Natural killer cell (primary cell): ENCODE data around the gene AHDC1. TPM values are rescaled to one million over a fixed set of nuclear protein-coding genes. Genes with fewer than 3 reads are reported as not detected.

Experiments
- ATAC-seq, 3 donors: fragments of 150-1000 bp in 2 of 3; fragments of 200-7000 bp in 1 of 3; cut with Tn5 transposase; 1 replicate in 1 of 3; 2 replicates in 2 of 3; pipeline ENCODE4 v1.10.0; 2021; ENCODE audit warnings: mild to moderate bottlenecking in 2 of 3, moderate library complexity in 2 of 3
- DNase-seq, 2 donors: peaks; one replicate each; pipeline versions ENCODE4 v3.0.0 to v3.0.0-alpha.2; 2013 to 2021; ENCODE audit warnings: mixed read lengths in 1 of 2
- H3K27ac ChIP-seq: one replicate; pipeline ENCODE4 v1.5.1; 2013; ENCODE audit warnings: mild to moderate bottlenecking, low read length
- H3K27me3 ChIP-seq: one replicate; pipeline ENCODE4 v1.6.1; 2013; ENCODE audit warnings: low read length; ENCODE audit not compliant: control insufficient read depth, insufficient read depth
- H3K36me3 ChIP-seq: one replicate; pipeline ENCODE4 v1.6.1; 2013; ENCODE audit warnings: low read length; ENCODE audit not compliant: control insufficient read depth, insufficient read depth
- H3K4me1 ChIP-seq: one replicate; pipeline ENCODE4 v1.6.1; 2013; ENCODE audit warnings: low read length; ENCODE audit not compliant: control insufficient read depth, insufficient read depth
- H3K4me3 ChIP-seq: one replicate; pipeline ENCODE4 v1.5.1; 2013; ENCODE audit warnings: low read length
- H3K9me3 ChIP-seq: one replicate; pipeline ENCODE4 v1.6.1; 2013; ENCODE audit warnings: low read length; ENCODE audit not compliant: control insufficient read depth, insufficient read depth
- H3K27ac Mint-ChIP-seq, 2 donors: one replicate each; pipeline ENCODE4 v1.8.0; 2022; ENCODE audit warnings: mild to moderate bottlenecking in 2 of 2, mixed read lengths in 2 of 2, moderate library complexity in 1 of 2
- H3K27me3 Mint-ChIP-seq, 2 donors: one replicate each; pipeline ENCODE4 v1.8.0; 2022; ENCODE audit warnings: low read depth in 2 of 2, mixed read lengths in 2 of 2
- H3K36me3 Mint-ChIP-seq: one replicate; pipeline ENCODE4 v1.8.0; 2022; ENCODE audit warnings: mixed read lengths
- H3K4me1 Mint-ChIP-seq, 2 donors: one replicate each; pipeline ENCODE4 v1.8.0; 2022; ENCODE audit warnings: mixed read lengths in 2 of 2
- H3K4me3 Mint-ChIP-seq: one replicate; pipeline ENCODE4 v1.8.0; 2022; ENCODE audit warnings: mild to moderate bottlenecking, moderate library complexity, mixed read lengths
- H3K9me3 Mint-ChIP-seq, 2 donors: one replicate each; pipeline ENCODE4 v1.8.0; 2022; ENCODE audit warnings: mixed read lengths in 2 of 2
- CTCF ChIP-seq: fragments of 200-600 bp; IDR thresholded peaks from one replicate; pipeline ENCODE4 v1.8.0; 2022; ENCODE audit warnings: antibody characterized with exemption
- WGBS: methylation state at CpG from one replicate; pipeline ENCODE4 v1.1.7; 2013; ENCODE audit warnings: missing lambda C conversion rate; ENCODE audit not compliant: insufficient coverage; 5-methylcytosine and 5-hydroxymethylcytosine counted together
- intact Hi-C: fragments of 100-400 bp; cut with micrococcal nuclease; formaldehyde crosslinking; loops from one replicate; pipeline ENCODE4 v1.14.2; 2022
- total RNA-seq, 4 donors: library from RNA; stranded (reverse); fragments of 120-200 nt in 1 of 4; gene quantifications; one replicate each; pipeline versions ENCODE4 v1.2.3 to v1.2.4, GENCODE V29; 2013 to 2022

The AHDC1 gene
- total RNA-seq, 3 donors from 2014 or later (not counting 1 experiment from before 2014, with no cell fraction given): 39.6 to 67.0 (median 47.0) TPM

GRCh38 chr1:27570784-27571183 lies 33.2 kb downstream of the AHDC1 start:
- ATAC-seq (no peak), DNase-seq (no peak)
- no CpG with 5 or more reads among the region's 3 CpGs for WGBS
- H3K27ac Mint-ChIP-seq: peak overlapping the region in 1 of 2 donors; percentile 91
- Histone ChIP-seq H3K4me3 (no peak overlapping the region), H3K9me3 (no peaks in the 10 kb centered on the region), H3K4me1 (peaks cover 43% of the 10 kb centered on the region), H3K27me3 (no peaks in the 10 kb centered on the region), H3K27ac (no peak overlapping the region), H3K36me3 (no peaks in the 10 kb centered on the region)
- H3K36me3 Mint-ChIP-seq: no peaks in the 10 kb centered on the region
- TF ChIP-seq CTCF: no peak
- H3K27me3 Mint-ChIP-seq: no peaks in the 10 kb centered on the region
- H3K9me3 Mint-ChIP-seq: no peaks in the 10 kb centered on the region
- peaks cover 45 to 71% of the 10 kb centered on the region in 2 donors for H3K4me1 Mint-ChIP-seq
- intact Hi-C loops: no loop called here
- no peak overlapping the region for H3K4me3 Mint-ChIP-seq

GRCh38 chr1:27570356-27570755 lies 33.6 kb downstream of the AHDC1 start:
- Mint-ChIP-seq H3K27me3 (no peaks in the 10 kb centered on the region), H3K9me3 (no peaks in the 10 kb centered on the region), H3K4me1 (peaks cover 49 to 72% of the 10 kb centered on the region in 2 donors), H3K27ac (peak overlapping the region in 1 of 2 donors; percentile 91), H3K36me3 (no peaks in the 10 kb centered on the region), H3K4me3 (no peak overlapping the region)
- 95% methylated on average over 2 of the region's 2 CpGs for WGBS
- intact Hi-C loops: no loop called here
- Histone ChIP-seq H3K4me1 (peaks cover 43% of the 10 kb centered on the region), H3K27ac (no peak overlapping the region), H3K36me3 (no peaks in the 10 kb centered on the region), H3K9me3 (no peaks in the 10 kb centered on the region), H3K27me3 (no peaks in the 10 kb centered on the region), H3K4me3 (no peak overlapping the region)
- TF ChIP-seq CTCF: no peak
- no peak for ATAC-seq
- no peak for DNase-seq

GRCh38 chr1:27569506-27570291 lies 34.2 kb downstream of the AHDC1 start:
- peaks cover 43% of the 10 kb centered on the region for H3K4me1 ChIP-seq
- no peak overlapping the region for H3K4me3 ChIP-seq
- no peak for TF ChIP-seq CTCF
- 92% methylated on average over 13 of the region's 14 CpGs for WGBS
- Mint-ChIP-seq H3K27me3 (no peaks in the 10 kb centered on the region), H3K4me3 (peak overlapping the region; percentile 83), H3K27ac (peak overlapping the region; percentile 77 to 91), H3K4me1 (peaks cover 49 to 73% of the 10 kb centered on the region in 2 donors), H3K9me3 (no peaks in the 10 kb centered on the region), H3K36me3 (no peaks in the 10 kb centered on the region)
- H3K36me3 ChIP-seq: no peaks in the 10 kb centered on the region
- no peaks in the 10 kb centered on the region for H3K9me3 ChIP-seq
- ATAC-seq (no peak), DNase-seq (peak in 1 of 2 donors; percentile 44)
- no peaks in the 10 kb centered on the region for H3K27me3 ChIP-seq
- H3K27ac ChIP-seq: peak overlapping the region; percentile 41
- intact Hi-C loops: no loop called here

GRCh38 chr1:27569088-27569460 lies 34.9 kb downstream of the AHDC1 start:
- WGBS: 75% methylated on average over 3 of the region's 3 CpGs
- Histone ChIP-seq H3K9me3 (no peaks in the 10 kb centered on the region), H3K36me3 (no peaks in the 10 kb centered on the region), H3K4me3 (no peak overlapping the region), H3K27ac (peak overlapping the region; percentile 41), H3K4me1 (peaks cover 46% of the 10 kb centered on the region), H3K27me3 (no peaks in the 10 kb centered on the region)
- DNase-seq (peak in 1 of 2 donors; percentile 54), ATAC-seq (no peak)
- TF ChIP-seq CTCF: no peak
- Mint-ChIP-seq H3K27me3 (no peaks in the 10 kb centered on the region), H3K27ac (peak overlapping the region; percentile 77 to 91), H3K9me3 (no peaks in the 10 kb centered on the region), H3K36me3 (no peaks in the 10 kb centered on the region), H3K4me3 (peak overlapping the region; percentile 83), H3K4me1 (peaks cover 50 to 74% of the 10 kb centered on the region in 2 donors)
- intact Hi-C loops: no loop called here
